PC-3 (cell line): ENCODE results near the gene CRYBG3. TPM values are rescaled to one million over a fixed set of nuclear protein-coding genes. Genes with fewer than 3 reads are reported as not detected.

Source experiments
- ATAC-seq: fragments of 200-7000 bp; cut with Tn5 transposase; 2 replicates; pipeline ENCODE4 v1.9.1; 2020; ENCODE audit warnings: mild to moderate bottlenecking, moderate library complexity
- BruUV-seq: library from RNA; stranded (reverse); fragments of 400-500 nt; replicated peaks from 2 replicates; lab custom pipeline; 2021; lab: Mats Ljungman, UMichigan
- CTCF ChIA-PET: fragments of 300-600 bp; sonication (Branson Sonifier 250); formaldehyde crosslinking; loops from one replicate; lab custom pipeline; 2022; ENCODE audit warnings: antibody characterized with exemption; lab: Charles Lee
- POLR2A ChIA-PET: fragments of 300-600 bp; sonication (Branson Sonifier 250); formaldehyde crosslinking; loops from one replicate; lab custom pipeline; 2022; ENCODE audit warnings: antibody characterized with exemption; ENCODE audit not compliant: unreplicated experiment; lab: Charles Lee
- DNase-seq: peaks from one replicate; pipeline ENCODE4 v3.0.0-alpha.2; 2015
- H2AFZ ChIP-seq: fragments of 300-600 bp; sonication (generic); 2 replicates; pipeline ENCODE4 v1.6.0; 2016; ENCODE audit warnings: antibody characterized with exemption, low read length
- H3F3A ChIP-seq: fragments of 300-600 bp; sonication (generic); one replicate; pipeline ENCODE4 v1.6.0; 2017; ENCODE audit warnings: antibody characterized with exemption, low read length, control low read depth, mild to moderate bottlenecking; ENCODE audit not compliant: unreplicated experiment
- H3K27ac ChIP-seq: fragments of 300-600 bp; sonication (generic); 2 replicates; pipeline ENCODE4 v1.5.1; 2016; ENCODE audit warnings: mild to moderate bottlenecking, low read length
- H3K27me3 ChIP-seq: fragments of 300-600 bp; sonication (generic); 2 replicates; pipeline ENCODE4 v1.6.1; 2016; ENCODE audit warnings: low read length, mixed read lengths
- H3K36me3 ChIP-seq: fragments of 300-600 bp; sonication (generic); 2 replicates; pipeline ENCODE4 v1.6.1; 2016; ENCODE audit warnings: low read depth, mixed run types, low read length, mixed read lengths
- H3K4me1 ChIP-seq: fragments of 300-600 bp; sonication (generic); 2 replicates; pipeline ENCODE4 v1.5.1; 2016; ENCODE audit warnings: low read length; ENCODE audit not compliant: insufficient read depth
- H3K4me2 ChIP-seq: fragments of 300-600 bp; sonication (generic); 2 replicates; pipeline ENCODE4 v1.6.0; 2016; ENCODE audit warnings: low read length
- H3K4me3 ChIP-seq: fragments of 300-600 bp; sonication (generic); 2 replicates; pipeline ENCODE4 v1.5.1; 2016; ENCODE audit warnings: mild to moderate bottlenecking, low read length, mixed read lengths
- H3K79me2 ChIP-seq: fragments of 300-600 bp; sonication (generic); 2 replicates; pipeline ENCODE4 v1.6.1; 2017; ENCODE audit warnings: low read length, mixed read lengths
- H3K9ac ChIP-seq: fragments of 300-600 bp; sonication (generic); 2 replicates; pipeline ENCODE4 v1.6.0; 2016; ENCODE audit warnings: mild to moderate bottlenecking, low read length
- H3K9me2 ChIP-seq: fragments of 300-600 bp; sonication (generic); replicated peaks from 2 replicates; pipeline ENCODE4 v1.6.1; 2016; ENCODE audit warnings: mixed run types, low read length, mixed read lengths
- H3K9me3 ChIP-seq: fragments of 300-600 bp; sonication (generic); 2 replicates; pipeline ENCODE4 v1.6.1; 2016; ENCODE audit warnings: low read length, mixed read lengths
- H4K20me1 ChIP-seq: fragments of 300-600 bp; sonication (generic); 2 replicates; pipeline ENCODE4 v1.6.1; 2016; ENCODE audit warnings: low read length, mixed read lengths
- EZH2 ChIP-seq: fragments of 300-600 bp; sonication (generic); IDR thresholded peaks from one replicate; pipeline ENCODE4 v1.6.1; 2017; ENCODE audit warnings: antibody characterized with exemption, mild to moderate bottlenecking, low read length; ENCODE audit not compliant: unreplicated experiment
- EZH2phosphoT487 ChIP-seq: fragments of 300-600 bp; sonication (generic); IDR thresholded peaks from 2 replicates; pipeline ENCODE4 v1.6.1; 2018; ENCODE audit warnings: mild to moderate bottlenecking, antibody characterized with exemption, low read length, borderline replicate concordance
- intact Hi-C: fragments of 100-400 bp; cut with micrococcal nuclease; formaldehyde crosslinking; loops from 2 replicates; pipeline ENCODE4 v1.9.0; 2023
- total RNA-seq: library from RNA; depleted of rRNA; stranded (reverse); fragments of >200 nt; gene quantifications from 2 replicates; pipeline ENCODE4 v1.2.3, GENCODE V29; 2014
- TF ChIP-seq, protein P1 (sequence below): fragments of 300-600 bp; sonication (generic); conservative IDR thresholded peaks from 2 replicates; pipeline ENCODE4 v1.5.1; 2017; ENCODE audit warnings: antibody characterized with exemption, low read depth, mild to moderate bottlenecking, low read length

CRYBG3 gene
- total RNA-seq, 1 experiment from 2014 or later, result 11.4 TPM

DNA sequence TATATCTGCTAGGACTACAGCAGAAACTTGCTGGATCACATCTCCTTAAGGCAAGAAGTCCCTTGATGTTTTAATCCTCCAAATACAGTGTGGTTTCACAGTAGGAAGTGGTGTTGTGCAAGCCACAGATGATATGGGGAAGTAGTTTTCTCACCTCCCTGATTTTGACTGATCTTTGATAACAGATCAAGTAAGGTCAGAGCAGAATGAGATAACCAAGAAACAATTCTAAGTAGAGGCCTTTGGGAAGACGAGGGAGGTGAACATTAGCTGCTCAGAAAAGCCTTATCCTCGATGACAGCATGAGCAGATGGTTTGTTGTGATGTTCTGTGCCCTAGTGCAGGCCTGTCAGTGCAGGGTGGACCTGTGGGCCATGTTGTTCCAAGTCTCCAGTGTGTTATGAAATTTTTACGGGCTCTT lies 89.1 kb downstream of the CRYBG3 start:
- no peak for TF ChIP-seq EZH2phosphoT487
- TF ChIP-seq, protein P1, sequence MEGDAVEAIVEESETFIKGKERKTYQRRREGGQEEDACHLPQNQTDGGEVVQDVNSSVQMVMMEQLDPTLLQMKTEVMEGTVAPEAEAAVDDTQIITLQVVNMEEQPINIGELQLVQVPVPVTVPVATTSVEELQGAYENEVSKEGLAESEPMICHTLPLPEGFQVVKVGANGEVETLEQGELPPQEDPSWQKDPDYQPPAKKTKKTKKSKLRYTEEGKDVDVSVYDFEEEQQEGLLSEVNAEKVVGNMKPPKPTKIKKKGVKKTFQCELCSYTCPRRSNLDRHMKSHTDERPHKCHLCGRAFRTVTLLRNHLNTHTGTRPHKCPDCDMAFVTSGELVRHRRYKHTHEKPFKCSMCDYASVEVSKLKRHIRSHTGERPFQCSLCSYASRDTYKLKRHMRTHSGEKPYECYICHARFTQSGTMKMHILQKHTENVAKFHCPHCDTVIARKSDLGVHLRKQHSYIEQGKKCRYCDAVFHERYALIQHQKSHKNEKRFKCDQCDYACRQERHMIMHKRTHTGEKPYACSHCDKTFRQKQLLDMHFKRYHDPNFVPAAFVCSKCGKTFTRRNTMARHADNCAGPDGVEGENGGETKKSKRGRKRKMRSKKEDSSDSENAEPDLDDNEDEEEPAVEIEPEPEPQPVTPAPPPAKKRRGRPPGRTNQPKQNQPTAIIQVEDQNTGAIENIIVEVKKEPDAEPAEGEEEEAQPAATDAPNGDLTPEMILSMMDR, result no peak
- TF ChIP-seq EZH2, result no peak
- H3K4me1 ChIP-seq, result peaks cover 13% of the 10 kb centered on the region
- no peaks in the 10 kb centered on the region for H3K9me2 ChIP-seq
- DNase-seq (no peak), ATAC-seq (no peak)
- no peak overlapping the region for H3K4me2 ChIP-seq
- H3K27me3 ChIP-seq, result no peaks in the 10 kb centered on the region
- H3K9me3 ChIP-seq, result no peaks in the 10 kb centered on the region
- no peak overlapping the region for H2AFZ ChIP-seq
- no TSS peak for BruUV-seq
- intact Hi-C loops, result no loop called here
- no peaks in the 10 kb centered on the region for H3K36me3 ChIP-seq
- ChIA-PET CTCF (no interaction called here), POLR2A (no interaction called here)
- H3K4me3 ChIP-seq, result no peak overlapping the region
- H3K27ac ChIP-seq, result no peak overlapping the region
- H4K20me1 ChIP-seq, result no peaks in the 10 kb centered on the region
- no peaks in the 10 kb centered on the region for H3K79me2 ChIP-seq
- no peaks in the 10 kb centered on the region for H3F3A ChIP-seq
- no peak overlapping the region for H3K9ac ChIP-seq

- Histone ChIP-seq H3K36me3 (0 out of 2 replicates have a peak, but pooled peaks cover under 1% of the 10 kb centered on the region), H3K9me2 (no peaks in the 10 kb centered on the region), H3K27me3 (no peaks in the 10 kb centered on the region), H3K79me2 (no peaks in the 10 kb centered on the region), H4K20me1 (no peaks in the 10 kb centered on the region), H3F3A (no peaks in the 10 kb centered on the region), H3K4me3 (no peak overlapping the region), H3K4me1 (peaks cover 13% of the 10 kb centered on the region), H3K9me3 (no peaks in the 10 kb centered on the region), H3K9ac (no peak overlapping the region), H3K4me2 (no peak overlapping the region), H2AFZ (no peak overlapping the region), H3K27ac (no peak overlapping the region)
- CTCF ChIA-PET, result no interaction called here
- POLR2A ChIA-PET, result no interaction called here
- DNase-seq, result no peak
- TF ChIP-seq, protein P1, result no peak
- TF ChIP-seq EZH2, result no peak
- no peak for TF ChIP-seq EZH2phosphoT487
- intact Hi-C loops, result no loop called here
- ATAC-seq, result no peak
- no TSS peak for BruUV-seq
These were observed 89.6 kb downstream of the CRYBG3 start for GRCh38 chr3:97911459-97911858.

DNA sequence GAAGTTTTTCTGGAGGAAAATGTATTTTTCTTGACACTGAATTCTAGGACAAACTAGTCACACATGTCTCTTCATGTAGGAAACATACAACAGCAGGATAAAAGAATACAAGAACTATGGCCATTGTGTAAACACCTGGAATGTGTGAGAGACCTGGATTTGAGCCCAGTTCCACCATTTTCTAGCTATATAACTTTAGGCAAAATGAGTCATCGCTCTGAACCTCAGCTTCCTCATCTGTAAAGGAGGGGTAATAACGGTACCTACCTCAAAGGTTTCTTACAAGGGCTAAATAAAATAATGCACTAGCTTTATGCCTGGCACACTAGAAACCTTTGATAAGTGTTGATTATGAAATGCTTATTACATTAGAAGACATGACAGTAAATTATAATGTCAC lies 92.6 kb downstream of the CRYBG3 start:
- TF ChIP-seq EZH2 (no peak), EZH2phosphoT487 (no peak)
- TF ChIP-seq, protein P1, result no peak
- ChIA-PET CTCF (no interaction called here), POLR2A (no interaction called here)
- ATAC-seq (peak; percentile 96), DNase-seq (peak; percentile 95)
- no peaks in the 10 kb centered on the region for H3K9me2 ChIP-seq
- peaks cover 9% of the 10 kb centered on the region for H3K36me3 ChIP-seq
- H2AFZ ChIP-seq, result no peak overlapping the region
- peaks cover 13% of the 10 kb centered on the region for H3K4me1 ChIP-seq
- BruUV-seq, result no TSS peak
- H3K27ac ChIP-seq, result no peak overlapping the region
- H3K27me3 ChIP-seq, result no peaks in the 10 kb centered on the region
- no peak overlapping the region for H3K4me3 ChIP-seq
- intact Hi-C loops, result no loop called here
- H3F3A ChIP-seq, result no peaks in the 10 kb centered on the region
- no peaks in the 10 kb centered on the region for H3K79me2 ChIP-seq
- H3K9me3 ChIP-seq, result no peaks in the 10 kb centered on the region
- no peaks in the 10 kb centered on the region for H4K20me1 ChIP-seq
- H3K4me2 ChIP-seq, result peak overlapping the region; percentile 15; the same call in 1 of the 2 replicates
- H3K9ac ChIP-seq, result no peak overlapping the region
